Hematopoietic multipotent progenitor cell (in vitro differentiated cells): ENCODE data around the gene SOX5. TPM values are rescaled to one million over a fixed set of nuclear protein-coding genes. Genes with fewer than 3 reads are reported as not detected.

ENCODE experiments used
- DNase-seq, 3 donors: peaks; one replicate each; pipeline ENCODE4 v3.0.0-alpha.2; 2011 to 2015; ENCODE audit warnings: low read depth in 2 of 3, low spot score in 2 of 3
- total RNA-seq: library from RNA; depleted of rRNA; stranded (reverse); fragments of >200 nt; gene quantifications from one replicate; pipeline ENCODE4 v1.2.3, GENCODE V29; 2012

The SOX5 gene
- total RNA-seq: 0.27 TPM

DNA sequence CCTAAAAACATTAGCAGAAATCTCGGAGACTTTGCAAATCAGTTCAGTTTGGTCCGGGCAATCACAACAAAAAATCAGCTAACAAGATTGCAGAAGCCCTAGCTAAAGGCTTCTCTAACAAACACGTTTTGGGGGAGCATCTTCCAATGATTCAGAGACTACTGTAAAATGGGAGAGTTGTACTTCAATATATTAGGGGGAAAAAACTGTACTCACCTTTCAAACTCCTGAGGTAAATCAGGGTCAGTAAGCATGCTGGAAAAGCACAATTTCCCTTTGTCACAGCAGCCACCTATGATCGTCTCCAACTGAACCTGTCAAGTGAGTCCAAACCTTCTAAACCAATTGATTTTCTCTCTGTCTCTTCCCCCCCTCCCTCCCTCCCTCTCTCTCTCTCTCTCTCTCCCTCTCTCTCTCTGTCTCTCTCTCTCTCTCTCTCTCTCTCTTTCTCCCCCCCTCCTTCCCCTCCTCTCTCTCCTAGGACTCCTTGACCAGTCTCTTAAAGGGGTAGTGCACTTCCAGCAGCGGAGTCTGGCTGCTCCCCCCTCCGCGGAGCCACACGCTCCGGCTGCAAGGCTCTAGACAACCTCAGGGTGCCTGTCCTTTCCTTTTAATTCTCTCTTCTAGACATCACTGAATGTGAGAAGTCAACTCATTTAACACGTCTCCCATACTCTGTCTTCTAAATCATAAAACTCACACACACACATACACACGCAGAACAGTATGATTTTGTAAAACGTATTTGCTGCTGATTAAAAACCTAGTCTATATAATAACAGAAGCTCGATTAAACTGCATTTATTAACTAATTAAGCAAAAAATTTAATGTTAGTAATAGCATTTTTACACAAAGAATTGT is at the start of gene SOX5:
Gene SOX5, minus strand, starts transcription at position 323 of the 862 bp plus-strand sequence. Its CDS starts 69 bp downstream, at position 254.
- DNase-seq: peak in 2 of 3 donors; percentile 17 to 32

- DNase-seq: no peak
Observed at GRCh38 chr12:23987046-23987445, 37.6 kb upstream of the SOX5 start.

DNA sequence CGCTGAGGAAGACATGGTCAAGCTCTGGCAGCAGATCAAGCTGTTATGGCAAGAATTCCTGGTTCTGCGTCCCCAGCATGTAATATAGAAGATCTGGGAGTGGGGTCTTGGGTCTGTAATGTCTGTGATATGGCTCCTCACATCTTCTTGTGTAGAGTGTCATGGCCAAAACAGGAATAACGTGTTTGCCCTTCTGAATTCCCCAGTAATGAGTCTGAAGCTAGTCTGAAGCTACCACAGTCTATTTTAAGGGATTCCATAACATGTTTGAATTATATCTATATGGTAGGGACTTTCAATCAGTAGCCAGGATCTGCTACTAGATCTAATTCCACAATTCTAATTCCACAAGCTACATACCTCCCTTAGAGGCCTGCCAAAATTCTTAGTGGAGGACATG is 31.4 kb upstream of the SOX5 start:
- no peak for DNase-seq

- no peak for DNase-seq
Observed at GRCh38 chr12:23964812-23965211, 15.3 kb upstream of the SOX5 start.

GRCh38 chr12:23959826-23960225 is 10.4 kb upstream of the SOX5 start:
- DNase-seq: no peak

DNA sequence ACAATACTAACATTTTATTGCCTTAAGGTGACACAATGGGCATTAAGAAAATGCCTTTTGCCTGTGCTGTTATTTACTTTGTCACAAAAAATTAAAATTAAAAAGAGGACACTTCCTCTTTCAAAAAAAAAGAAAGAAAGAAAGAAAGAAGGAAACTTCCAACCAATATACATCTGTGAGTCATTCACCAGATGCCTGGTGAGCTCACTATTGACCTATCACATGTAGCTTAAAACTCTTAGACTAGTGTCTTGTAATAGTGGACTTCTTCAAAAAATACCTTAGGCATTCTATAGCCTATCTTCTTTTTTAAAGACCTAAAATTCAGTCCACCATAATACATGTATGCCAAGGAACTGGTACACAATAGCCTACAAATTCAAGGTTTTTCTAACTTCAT is 4.9 kb upstream of the SOX5 start:
- no peak for DNase-seq

GRCh38 chr12:23952071-23952470 is 2.6 kb upstream of the SOX5 start:
- no peak for DNase-seq

- no peak for DNase-seq
Observed at GRCh38 chr12:23950775-23951451, 1.4 kb upstream of the SOX5 start.

DNA sequence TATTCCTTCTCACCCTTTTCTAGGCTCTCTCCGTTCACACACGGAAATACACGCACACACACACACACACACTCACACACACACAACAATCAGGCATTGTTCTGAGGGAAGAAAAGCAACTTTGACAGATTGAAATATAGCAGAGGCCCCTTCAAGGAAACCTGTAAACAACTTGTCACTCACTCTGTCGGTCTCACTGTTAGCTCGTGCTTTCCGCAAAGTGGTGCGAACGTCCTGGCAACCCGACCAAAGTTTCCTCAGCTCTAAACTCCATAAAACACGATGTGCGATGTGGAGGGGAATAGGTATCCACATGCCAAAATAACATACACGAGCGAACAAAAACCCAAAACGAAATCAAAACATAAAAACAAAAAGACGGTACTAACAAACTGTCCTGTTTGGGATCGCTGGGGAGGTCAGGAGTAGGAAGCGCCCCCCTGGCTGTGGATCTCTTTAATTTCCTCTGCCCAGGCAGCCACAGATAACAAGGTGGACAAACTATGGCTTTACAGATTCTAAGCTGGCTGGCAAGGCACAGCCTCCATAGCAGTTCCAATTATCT is 822 bp upstream of the SOX5 start:
- peak in 2 of 3 donors; percentile 5 to 29 for DNase-seq

- no peak for DNase-seq
Observed at GRCh38 chr12:23948291-23948690, 1.2 kb downstream of the SOX5 start.

DNA sequence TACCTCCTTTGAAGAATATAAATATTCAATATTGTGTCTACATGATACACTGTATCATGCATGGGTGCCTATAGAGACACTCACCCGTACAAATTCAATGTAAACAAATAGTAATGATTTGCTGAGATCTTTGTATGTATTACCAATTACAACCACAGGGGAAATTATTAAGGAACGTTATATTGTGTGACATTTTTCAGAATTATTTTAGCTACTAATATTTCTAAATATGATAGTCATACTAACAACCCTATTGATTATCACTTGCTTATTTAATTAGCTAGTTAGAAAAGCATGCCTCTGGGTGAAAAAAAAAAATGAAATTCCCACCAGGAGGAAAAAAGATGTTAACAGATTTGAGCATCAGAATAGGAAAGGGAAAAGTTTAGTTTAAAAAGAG is 2.1 kb downstream of the SOX5 start:
- no peak for DNase-seq

GRCh38 chr12:23945249-23945648 is 4.2 kb downstream of the SOX5 start:
- DNase-seq: no peak

- DNase-seq: no peak
Observed at GRCh38 chr12:23944067-23944466, 5.4 kb downstream of the SOX5 start.

- no peak for DNase-seq
Observed at GRCh38 chr12:23942841-23943240, 6.6 kb downstream of the SOX5 start.

- DNase-seq: no peak
Observed at GRCh38 chr12:23941780-23942179, 7.7 kb downstream of the SOX5 start.

DNA sequence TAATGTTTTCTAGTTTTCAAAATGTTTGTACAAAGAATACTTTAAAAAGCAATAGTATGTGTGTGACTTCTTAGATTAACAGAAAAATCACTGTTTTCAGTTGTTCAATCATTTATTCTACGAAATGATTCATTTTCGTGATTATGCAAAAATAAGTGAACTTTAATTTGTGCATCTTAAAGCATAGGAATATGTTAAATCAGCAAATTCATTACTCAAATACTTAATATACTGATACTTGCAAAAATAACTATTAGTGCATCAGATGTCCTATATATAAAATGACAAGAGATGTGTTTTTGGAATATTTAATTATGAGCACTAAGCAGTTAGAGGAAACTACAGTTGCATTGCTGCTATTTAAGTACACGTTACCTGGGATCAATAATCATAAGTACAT is 11.0 kb downstream of the SOX5 start:
- no peak for DNase-seq

DNA sequence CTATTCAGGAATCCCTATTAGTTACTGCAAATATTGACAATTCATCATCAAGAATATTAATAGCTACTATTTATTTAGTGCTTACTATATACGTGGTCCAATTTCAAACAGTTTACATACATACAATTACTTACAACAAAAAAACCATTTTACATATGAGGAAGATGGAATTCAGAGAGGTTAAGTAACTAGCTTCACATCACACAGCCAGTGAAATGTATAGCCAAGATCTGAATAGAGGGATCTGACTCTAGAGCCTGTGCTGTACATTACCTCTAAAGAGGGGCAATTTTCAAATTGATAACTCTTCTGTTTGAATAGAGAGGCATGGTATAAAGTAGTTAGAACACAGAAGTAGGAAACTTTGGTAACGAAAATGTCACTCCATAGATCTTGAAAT is 18.3 kb downstream of the SOX5 start:
- DNase-seq: no peak

GRCh38 chr12:23930599-23930998 is 18.9 kb downstream of the SOX5 start:
- no peak for DNase-seq

- DNase-seq: no peak
Observed at GRCh38 chr12:23929906-23930305, 19.6 kb downstream of the SOX5 start.

GRCh38 chr12:23927907-23928306 is 21.6 kb downstream of the SOX5 start:
- no peak for DNase-seq

DNA sequence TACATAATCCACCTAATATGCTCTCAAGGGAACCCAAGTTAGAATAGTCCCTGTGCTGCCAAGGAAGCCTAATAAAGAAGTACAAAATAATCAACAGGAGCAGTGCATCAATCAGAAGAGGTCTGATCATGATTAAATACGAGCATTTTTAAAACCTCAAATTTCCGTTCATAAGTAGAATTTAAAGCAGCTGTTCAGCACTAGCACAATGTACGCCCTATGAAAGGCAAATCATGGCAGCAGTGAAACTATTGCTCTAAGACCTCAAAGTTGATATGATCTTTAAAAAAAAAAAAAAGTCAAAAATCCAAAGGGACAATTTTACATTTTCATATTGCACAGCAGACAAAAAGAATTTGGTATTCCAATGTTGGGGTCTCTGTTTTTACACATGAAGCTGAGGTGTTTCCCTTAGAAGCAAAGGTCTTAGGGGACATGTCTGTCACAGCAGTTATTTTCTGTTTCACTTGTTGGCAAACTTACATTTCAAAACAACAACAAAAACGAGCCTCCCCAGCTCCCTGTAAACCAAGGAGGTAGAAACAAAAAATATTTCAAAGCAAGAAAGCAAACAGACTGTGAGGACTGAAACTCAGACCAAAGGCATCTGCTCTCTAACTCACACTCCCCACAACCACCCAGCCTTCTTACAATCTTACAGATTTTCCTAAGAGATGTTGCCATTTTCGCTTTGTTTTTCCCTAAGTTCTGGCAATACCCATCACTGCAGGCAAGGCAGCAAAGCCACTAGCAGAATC is 28.2 kb downstream of the SOX5 start:
- DNase-seq: no peak
